Lower lobe of right lung (tissue), 2 donors: ENCODE results near the gene SFXN3. TPM values are rescaled to one million over a fixed set of nuclear protein-coding genes. Genes with fewer than 3 reads are reported as not detected.

Experiments
- ATAC-seq, 2 donors: fragments of 200-7000 bp; cut with Tn5 transposase; one replicate each; pipeline ENCODE4 v1.9.1; 2020 to 2022; ENCODE audit warnings: mild to moderate bottlenecking in 2 of 2, moderate library complexity in 2 of 2
- DNase-seq: peaks from one replicate; pipeline ENCODE4 v3.0.0-alpha.2; 2020
- H3K27ac ChIP-seq: fragments of 200-600 bp; one replicate; pipeline ENCODE4 v1.8.0; 2022
- H3K27me3 ChIP-seq: fragments of 200-600 bp; one replicate; pipeline ENCODE4 v1.8.0; 2022; ENCODE audit warnings: low read depth
- H3K36me3 ChIP-seq: fragments of 200-600 bp; one replicate; pipeline ENCODE4 v1.8.0; 2022; ENCODE audit warnings: mild to moderate bottlenecking
- H3K4me1 ChIP-seq: fragments of 200-600 bp; one replicate; pipeline ENCODE4 v1.8.0; 2022
- H3K4me3 ChIP-seq: fragments of 200-600 bp; one replicate; pipeline ENCODE4 v1.8.0; 2022; ENCODE audit warnings: mild to moderate bottlenecking
- H3K9me3 ChIP-seq: fragments of 200-600 bp; one replicate; pipeline ENCODE4 v1.8.0; 2022
- intact Hi-C: fragments of 100-400 bp; cut with DNase I; formaldehyde crosslinking; loops from one replicate; pipeline ENCODE4 v1.11.0; 2022
- total RNA-seq: library from RNA; stranded (reverse); fragmentation: NEBNext Ultra II Directional; extraction: Animal tissue kit (Norgen Biotek cat#: 25700); gene quantifications from one replicate; pipeline ENCODE4 v1.2.1, GENCODE V29; 2021
- TF ChIP-seq, protein P1 (sequence below): fragments of 200-600 bp; IDR thresholded peaks from one replicate; pipeline ENCODE4 v1.8.0; 2022; ENCODE audit warnings: antibody characterized with exemption, mild to moderate bottlenecking
- donor health status: DM: no; HTN: yes; CAD: no; lungs with severe emphysema.

Gene SFXN3
- total RNA-seq, 1 donor from 2014 or later: 57.8 TPM

DNA sequence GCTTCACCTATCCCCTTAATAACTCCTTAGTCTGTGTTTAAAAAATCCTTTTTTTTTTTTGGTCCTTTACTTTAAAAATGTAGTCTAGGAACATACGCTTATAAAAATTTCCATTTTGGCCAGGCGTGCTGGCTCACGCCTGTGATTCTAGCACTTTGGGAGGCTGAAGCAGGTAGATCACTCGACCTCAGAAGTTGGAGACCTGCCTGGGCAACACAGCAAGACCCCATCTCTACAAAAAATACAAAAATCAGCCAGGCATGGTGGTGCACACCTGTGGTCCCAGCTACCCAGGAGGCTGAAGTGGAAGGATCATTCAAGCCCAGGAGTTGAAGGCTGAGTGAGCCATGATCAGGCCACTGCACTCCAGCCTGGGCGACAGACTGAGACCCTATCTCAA, 45.6 kb downstream of the SFXN3 start:
- TF ChIP-seq, protein P1, sequence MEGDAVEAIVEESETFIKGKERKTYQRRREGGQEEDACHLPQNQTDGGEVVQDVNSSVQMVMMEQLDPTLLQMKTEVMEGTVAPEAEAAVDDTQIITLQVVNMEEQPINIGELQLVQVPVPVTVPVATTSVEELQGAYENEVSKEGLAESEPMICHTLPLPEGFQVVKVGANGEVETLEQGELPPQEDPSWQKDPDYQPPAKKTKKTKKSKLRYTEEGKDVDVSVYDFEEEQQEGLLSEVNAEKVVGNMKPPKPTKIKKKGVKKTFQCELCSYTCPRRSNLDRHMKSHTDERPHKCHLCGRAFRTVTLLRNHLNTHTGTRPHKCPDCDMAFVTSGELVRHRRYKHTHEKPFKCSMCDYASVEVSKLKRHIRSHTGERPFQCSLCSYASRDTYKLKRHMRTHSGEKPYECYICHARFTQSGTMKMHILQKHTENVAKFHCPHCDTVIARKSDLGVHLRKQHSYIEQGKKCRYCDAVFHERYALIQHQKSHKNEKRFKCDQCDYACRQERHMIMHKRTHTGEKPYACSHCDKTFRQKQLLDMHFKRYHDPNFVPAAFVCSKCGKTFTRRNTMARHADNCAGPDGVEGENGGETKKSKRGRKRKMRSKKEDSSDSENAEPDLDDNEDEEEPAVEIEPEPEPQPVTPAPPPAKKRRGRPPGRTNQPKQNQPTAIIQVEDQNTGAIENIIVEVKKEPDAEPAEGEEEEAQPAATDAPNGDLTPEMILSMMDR: no peak
- no peak overlapping the region for H3K4me3 ChIP-seq
- intact Hi-C loops: no loop called here
- H3K27me3 ChIP-seq: peaks cover 80% of the 10 kb centered on the region
- no peaks in the 10 kb centered on the region for H3K36me3 ChIP-seq
- H3K27ac ChIP-seq: no peak overlapping the region
- no peak for ATAC-seq
- no peaks in the 10 kb centered on the region for H3K9me3 ChIP-seq
- no peak for DNase-seq
- peaks cover 13% of the 10 kb centered on the region for H3K4me1 ChIP-seq

DNA sequence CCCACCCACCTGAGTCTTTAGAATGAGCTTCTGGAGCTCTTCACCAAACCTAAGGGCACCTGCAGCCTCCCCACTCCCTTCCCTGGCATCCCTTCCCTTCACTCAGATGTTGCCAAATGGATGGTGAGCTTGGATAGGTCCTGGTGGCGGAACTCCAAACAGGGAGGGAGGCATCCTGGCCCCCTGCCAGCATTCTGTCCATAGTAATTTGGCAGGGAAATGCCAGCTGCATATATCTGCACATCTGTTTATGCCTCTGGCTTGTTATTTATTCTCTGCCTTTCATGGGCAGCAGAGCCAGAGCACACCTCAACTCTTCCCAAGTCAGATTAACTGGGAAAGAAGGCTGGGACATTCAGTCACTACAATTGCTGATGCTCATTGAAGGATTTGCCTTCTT, 48.8 kb downstream of the SFXN3 start:
- ATAC-seq (no peak), DNase-seq (no peak)
- Histone ChIP-seq H3K27ac (no peak overlapping the region), H3K36me3 (no peaks in the 10 kb centered on the region), H3K4me1 (no peaks in the 10 kb centered on the region), H3K27me3 (peaks cover 73% of the 10 kb centered on the region), H3K4me3 (no peak overlapping the region), H3K9me3 (no peaks in the 10 kb centered on the region)
- intact Hi-C loops: no loop called here
- TF ChIP-seq, protein P1: no peak

DNA sequence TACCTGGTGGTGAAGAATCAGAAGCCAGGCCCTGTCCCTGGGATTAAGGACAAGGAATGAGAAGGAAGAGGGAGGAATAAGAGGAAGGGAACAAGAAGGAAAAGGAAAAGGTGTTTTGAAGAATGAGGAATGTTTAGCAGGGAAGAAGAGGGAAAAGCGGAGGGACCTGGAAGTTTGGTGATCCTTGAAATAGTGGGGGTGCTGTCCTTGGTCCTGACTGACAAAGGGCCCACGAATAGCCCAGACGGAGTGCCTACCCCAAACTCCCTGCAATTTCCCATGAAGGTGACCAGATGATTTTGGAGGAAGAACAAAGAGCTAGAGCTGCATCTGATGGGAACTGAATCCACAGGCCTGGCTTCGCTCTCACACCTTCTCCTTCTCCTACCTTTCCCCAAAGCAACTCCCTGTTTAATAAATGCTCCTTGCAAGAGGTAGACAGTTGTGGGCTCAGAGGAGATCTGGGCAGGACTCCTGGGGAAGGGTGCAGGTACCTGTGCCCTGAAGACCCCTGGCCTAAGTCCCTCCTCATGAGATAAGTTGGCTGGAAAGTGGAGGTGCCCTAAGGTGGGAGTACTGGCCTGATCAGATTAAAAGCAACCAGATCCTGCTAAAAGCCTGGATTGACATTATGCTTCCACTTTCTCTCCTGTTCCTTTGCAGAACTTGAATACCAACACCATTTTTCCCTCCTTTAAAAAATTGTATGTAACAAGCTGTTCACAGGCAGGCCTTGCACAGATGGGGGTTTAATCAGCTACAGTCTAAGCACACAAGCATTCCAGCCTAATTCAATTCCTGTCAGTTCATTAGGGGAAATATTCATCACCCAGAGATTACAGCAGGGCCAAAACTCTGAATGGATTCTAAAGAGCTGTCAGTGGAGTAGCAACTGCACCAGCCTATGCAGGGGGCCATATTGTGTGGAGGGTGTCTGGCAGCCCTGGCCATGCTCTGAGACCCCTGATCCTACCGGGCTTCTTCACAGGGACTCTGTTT, 50.2 kb downstream of the SFXN3 start:
- ATAC-seq: no peak
- intact Hi-C loops: no loop called here
- H3K4me1 ChIP-seq: no peaks in the 10 kb centered on the region
- DNase-seq: no peak
- no peaks in the 10 kb centered on the region for H3K36me3 ChIP-seq
- H3K9me3 ChIP-seq: no peaks in the 10 kb centered on the region
- peaks cover 64% of the 10 kb centered on the region for H3K27me3 ChIP-seq
- H3K4me3 ChIP-seq: no peak overlapping the region
- TF ChIP-seq, protein P1: no peak
- no peak overlapping the region for H3K27ac ChIP-seq

DNA sequence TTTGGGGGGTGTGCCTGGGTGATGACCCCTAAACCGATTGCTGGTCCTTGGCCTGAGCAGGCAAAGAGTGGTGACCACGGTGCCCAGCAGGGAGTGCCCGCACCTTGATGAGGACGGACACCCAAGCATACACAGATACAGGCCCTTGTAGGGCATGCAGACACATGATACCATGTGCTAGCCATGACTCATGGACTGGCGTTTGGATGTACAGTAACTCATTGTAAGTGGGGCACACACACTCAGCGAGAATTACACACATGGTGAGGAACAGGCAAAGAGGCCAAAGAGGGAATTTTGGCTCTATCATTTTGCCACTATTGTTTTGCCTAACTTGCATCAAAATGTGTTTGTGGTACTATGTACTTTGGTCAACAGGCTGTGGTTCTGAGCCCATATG, 54.8 kb downstream of the SFXN3 start:
- Histone ChIP-seq H3K4me1 (no peaks in the 10 kb centered on the region), H3K27ac (no peak overlapping the region), H3K4me3 (no peak overlapping the region), H3K9me3 (no peaks in the 10 kb centered on the region), H3K27me3 (peaks cover 77% of the 10 kb centered on the region), H3K36me3 (no peaks in the 10 kb centered on the region)
- DNase-seq (no peak), ATAC-seq (no peak)
- intact Hi-C loops: no loop called here
- TF ChIP-seq, protein P1: no peak

DNA sequence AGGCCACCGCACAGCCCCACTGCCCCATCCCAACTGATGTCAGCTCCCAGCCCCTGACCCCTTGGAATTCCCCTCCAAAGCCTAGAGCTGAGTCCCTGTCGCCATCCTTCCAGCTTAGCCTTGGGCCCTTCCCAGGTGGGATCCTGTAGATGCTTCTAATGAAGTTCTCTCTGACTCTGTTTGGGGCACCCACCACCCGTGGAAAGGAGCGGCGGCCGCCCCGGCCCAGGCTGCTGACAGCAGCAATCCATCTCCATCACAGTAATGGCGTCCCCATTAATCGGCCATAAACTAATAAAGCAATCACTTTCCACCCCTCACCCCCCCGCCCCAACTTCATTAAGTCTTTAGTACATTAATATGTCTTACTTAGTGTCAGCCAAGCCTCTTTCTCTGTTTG, 56.3 kb downstream of the SFXN3 start:
- Histone ChIP-seq H3K36me3 (no peaks in the 10 kb centered on the region), H3K27ac (no peak overlapping the region), H3K4me1 (no peaks in the 10 kb centered on the region), H3K4me3 (no peak overlapping the region), H3K27me3 (peaks cover 80% of the 10 kb centered on the region), H3K9me3 (no peaks in the 10 kb centered on the region)
- TF ChIP-seq, protein P1: no peak
- no peak for ATAC-seq
- no peak for DNase-seq
- intact Hi-C loops: no loop called here
